Osteocyte (in vitro differentiated cells): Measurements from ENCODE around the gene ABCA13. TPM values are rescaled to one million over a fixed set of nuclear protein-coding genes. Genes with fewer than 3 reads are reported as not detected.
A peak's percentile ranks its signal among the peaks of the same experiment; 100 is the strongest.
"Not testable (repeated sequence)": the region's sequence is repeated elsewhere in the genome, so short reads cannot be mapped to it uniquely, and the experiment has no call there.

Experiments
- DNase-seq: peaks from one replicate; pipeline ENCODE4 v3.0.0; 2021; ENCODE audit warnings: mixed read lengths; ENCODE audit not compliant: unreplicated experiment; ENCODE audit errors: extremely low spot score
- H3K27ac Mint-ChIP-seq: one replicate; pipeline ENCODE4 v1.8.0; 2021; ENCODE audit warnings: mild to moderate bottlenecking, mixed read lengths; ENCODE audit not compliant: unreplicated experiment
- H3K27me3 Mint-ChIP-seq: one replicate; pipeline ENCODE4 v1.8.0; 2021; ENCODE audit warnings: mixed read lengths; ENCODE audit not compliant: unreplicated experiment
- H3K36me3 Mint-ChIP-seq: one replicate; pipeline ENCODE4 v1.8.0; 2021; ENCODE audit warnings: mixed read lengths; ENCODE audit not compliant: unreplicated experiment
- H3K4me1 Mint-ChIP-seq: one replicate; pipeline ENCODE4 v1.8.0; 2021; ENCODE audit warnings: mixed read lengths; ENCODE audit not compliant: unreplicated experiment
- H3K4me3 Mint-ChIP-seq: one replicate; pipeline ENCODE4 v1.8.0; 2021; ENCODE audit warnings: mild to moderate bottlenecking, moderate library complexity, mixed read lengths; ENCODE audit not compliant: unreplicated experiment
- H3K9me3 Mint-ChIP-seq: one replicate; pipeline ENCODE4 v1.8.0; 2021; ENCODE audit warnings: mixed read lengths; ENCODE audit not compliant: unreplicated experiment
- total RNA-seq: library from RNA; stranded (reverse); gene quantifications from 2 replicates; pipeline ENCODE4 v1.2.1, GENCODE V29; 2021
- TF ChIP-seq, protein P1 (sequence below): fragments of 200-600 bp; sonication (generic); IDR thresholded peaks from 2 replicates; pipeline ENCODE4 v1.5.0; 2021; ENCODE audit warnings: antibody characterized with exemption, mild to moderate bottlenecking, moderate library complexity

Gene ABCA13
- total RNA-seq, 1 donor from 2014 or later: 1.1 TPM

DNA sequence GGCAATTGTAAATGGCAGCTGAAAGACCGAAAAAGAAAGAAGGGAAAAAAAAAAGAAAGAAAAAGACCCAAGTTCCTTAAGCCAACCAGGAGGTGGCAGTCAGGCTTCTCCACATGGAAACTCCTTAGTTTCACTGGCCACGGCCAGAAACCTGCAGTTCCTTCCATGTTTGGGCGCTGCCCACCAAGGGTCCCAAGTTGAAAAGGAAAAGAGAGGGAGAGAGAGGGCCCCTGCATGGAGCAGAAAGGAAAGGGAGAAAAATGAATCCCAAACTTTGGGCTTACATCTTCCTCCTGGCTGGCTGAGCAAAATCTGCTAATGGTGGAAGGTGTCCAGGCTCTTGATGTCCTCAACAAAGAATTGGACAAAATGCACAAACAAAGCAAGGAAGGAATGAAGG, 31.8 kb upstream of the ABCA13 start:
- no peak overlapping the region for H3K27ac Mint-ChIP-seq
- H3K36me3 Mint-ChIP-seq: no peaks in the 10 kb centered on the region
- H3K4me1 Mint-ChIP-seq: peaks cover 12% of the 10 kb centered on the region
- H3K4me3 Mint-ChIP-seq: no peak overlapping the region
- H3K9me3 Mint-ChIP-seq: no peaks in the 10 kb centered on the region
- no peak for DNase-seq
- TF ChIP-seq, protein P1, sequence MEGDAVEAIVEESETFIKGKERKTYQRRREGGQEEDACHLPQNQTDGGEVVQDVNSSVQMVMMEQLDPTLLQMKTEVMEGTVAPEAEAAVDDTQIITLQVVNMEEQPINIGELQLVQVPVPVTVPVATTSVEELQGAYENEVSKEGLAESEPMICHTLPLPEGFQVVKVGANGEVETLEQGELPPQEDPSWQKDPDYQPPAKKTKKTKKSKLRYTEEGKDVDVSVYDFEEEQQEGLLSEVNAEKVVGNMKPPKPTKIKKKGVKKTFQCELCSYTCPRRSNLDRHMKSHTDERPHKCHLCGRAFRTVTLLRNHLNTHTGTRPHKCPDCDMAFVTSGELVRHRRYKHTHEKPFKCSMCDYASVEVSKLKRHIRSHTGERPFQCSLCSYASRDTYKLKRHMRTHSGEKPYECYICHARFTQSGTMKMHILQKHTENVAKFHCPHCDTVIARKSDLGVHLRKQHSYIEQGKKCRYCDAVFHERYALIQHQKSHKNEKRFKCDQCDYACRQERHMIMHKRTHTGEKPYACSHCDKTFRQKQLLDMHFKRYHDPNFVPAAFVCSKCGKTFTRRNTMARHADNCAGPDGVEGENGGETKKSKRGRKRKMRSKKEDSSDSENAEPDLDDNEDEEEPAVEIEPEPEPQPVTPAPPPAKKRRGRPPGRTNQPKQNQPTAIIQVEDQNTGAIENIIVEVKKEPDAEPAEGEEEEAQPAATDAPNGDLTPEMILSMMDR: peak; percentile 57
- peaks cover 19% of the 10 kb centered on the region for H3K27me3 Mint-ChIP-seq

DNA sequence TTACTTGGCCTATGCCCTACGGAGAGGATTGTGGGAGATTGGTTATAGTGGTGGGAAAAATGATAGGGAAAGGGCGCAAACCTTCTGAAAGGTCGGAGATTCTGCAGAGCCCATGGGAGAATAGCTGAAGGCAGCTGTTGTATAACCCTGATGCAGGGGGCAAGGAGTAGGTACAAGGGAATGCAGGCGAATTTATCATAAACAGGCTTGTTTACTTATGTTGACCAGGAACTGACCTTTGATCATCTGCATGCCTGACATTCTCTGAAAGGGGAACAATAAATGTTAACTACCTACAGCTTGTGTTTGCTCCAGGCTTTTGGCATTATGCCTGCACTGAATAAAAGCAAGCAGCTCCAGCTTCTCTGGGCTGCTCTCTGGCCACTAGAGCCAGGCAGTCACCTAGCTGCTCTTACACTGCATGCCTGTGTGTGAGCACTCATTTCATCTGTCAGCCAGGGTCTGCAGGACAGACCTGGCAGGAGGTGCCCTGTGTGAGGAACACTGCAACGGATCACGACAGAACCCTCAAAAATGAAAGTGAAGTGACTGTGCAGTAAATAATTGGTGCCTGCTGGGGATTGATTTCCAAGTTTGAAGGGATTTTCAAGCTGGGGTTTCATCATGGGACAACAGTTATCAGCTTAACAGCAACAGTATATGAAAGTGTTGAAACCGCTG, 31.1 kb upstream of the ABCA13 start:
- peaks cover 19% of the 10 kb centered on the region for H3K27me3 Mint-ChIP-seq
- no peak overlapping the region for H3K4me3 Mint-ChIP-seq
- DNase-seq: no peak
- H3K9me3 Mint-ChIP-seq: no peaks in the 10 kb centered on the region
- TF ChIP-seq, protein P1: no peak
- H3K4me1 Mint-ChIP-seq: peaks cover 12% of the 10 kb centered on the region
- H3K36me3 Mint-ChIP-seq: no peaks in the 10 kb centered on the region
- no peak overlapping the region for H3K27ac Mint-ChIP-seq

DNA sequence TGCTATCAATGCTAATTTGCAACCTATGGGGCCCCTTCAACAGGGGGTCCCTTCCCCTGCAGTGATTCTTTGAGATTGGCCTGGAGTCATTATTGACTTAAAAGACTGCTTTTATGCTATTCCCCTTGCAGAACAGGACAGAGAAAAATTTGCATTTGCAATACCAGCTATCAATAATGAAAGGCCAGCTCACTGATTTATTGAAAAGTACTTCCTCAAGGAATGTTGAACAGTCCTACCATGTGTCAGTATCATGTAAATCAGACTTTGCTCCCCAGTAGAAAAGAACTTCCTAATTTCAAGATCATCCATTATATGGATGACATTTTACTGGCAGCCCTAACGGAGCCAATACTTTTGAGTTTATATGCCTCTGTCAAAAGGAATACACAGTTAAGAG, 29.7 kb upstream of the ABCA13 start:
- no peaks in the 10 kb centered on the region for H3K36me3 Mint-ChIP-seq
- peaks cover 19% of the 10 kb centered on the region for H3K27me3 Mint-ChIP-seq
- TF ChIP-seq, protein P1: no peak
- no peaks in the 10 kb centered on the region for H3K9me3 Mint-ChIP-seq
- peaks cover 12% of the 10 kb centered on the region for H3K4me1 Mint-ChIP-seq
- no peak for DNase-seq
- H3K4me3 Mint-ChIP-seq: no peak overlapping the region
- no peak overlapping the region for H3K27ac Mint-ChIP-seq

DNA sequence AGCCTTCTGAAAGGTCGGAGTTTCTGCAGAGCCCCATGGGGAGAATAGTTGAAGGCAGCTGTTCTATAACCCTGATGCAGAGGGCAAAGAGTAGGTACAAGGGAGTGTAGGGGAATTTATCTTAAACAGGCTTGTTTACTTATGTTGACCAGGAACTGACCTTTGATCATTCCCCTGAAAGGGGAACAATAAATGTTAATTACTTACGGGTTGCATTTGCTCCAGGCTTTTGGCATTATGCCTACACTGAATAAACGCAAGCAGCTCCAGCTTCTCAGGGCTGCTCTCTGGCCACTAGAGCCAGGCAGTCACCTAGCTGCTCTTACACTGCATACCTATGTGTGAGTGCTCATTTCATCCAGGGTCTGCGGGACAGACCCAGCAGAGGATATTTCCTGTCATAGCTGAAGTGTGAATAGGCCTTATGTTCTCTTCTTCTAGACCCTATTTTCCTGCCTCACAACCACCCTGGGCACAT, 26.9 kb upstream of the ABCA13 start:
- H3K27ac Mint-ChIP-seq: no peak overlapping the region
- H3K27me3 Mint-ChIP-seq: peaks cover 43% of the 10 kb centered on the region
- H3K9me3 Mint-ChIP-seq: no peaks in the 10 kb centered on the region

GRCh38 chr7:48147078-48147591, 24.1 kb upstream of the ABCA13 start:
- Mint-ChIP-seq H3K4me3 (no peak overlapping the region), H3K36me3 (no peaks in the 10 kb centered on the region), H3K9me3 (no peaks in the 10 kb centered on the region), H3K27ac (no peak overlapping the region), H3K4me1 (no peaks in the 10 kb centered on the region), H3K27me3 (peaks cover 54% of the 10 kb centered on the region)
- DNase-seq: no peak
- TF ChIP-seq, protein P1: no peak

More for the DNA sequence above, 26.9 kb upstream of the ABCA13 start:
- Mint-ChIP-seq H3K4me3 (no peak overlapping the region), H3K36me3 (no peaks in the 10 kb centered on the region), H3K4me1 (peaks cover 12% of the 10 kb centered on the region)
- no peak for DNase-seq
- TF ChIP-seq, protein P1: no peak

- not testable (repeated sequence) for DNase-seq, H3K36me3 Mint-ChIP-seq, H3K27ac Mint-ChIP-seq
Observed at GRCh38 chr7:48147690-48148089, 23.6 kb upstream of the ABCA13 start.

More at GRCh38 chr7:48147690-48148089, 23.6 kb upstream of the ABCA13 start:
- H3K4me3 Mint-ChIP-seq, H3K9me3 Mint-ChIP-seq, H3K4me1 Mint-ChIP-seq: not testable (repeated sequence)
- peaks cover 48% of the 10 kb centered on the region for H3K27me3 Mint-ChIP-seq
